HG03432 (cell line): ENCODE results near the gene GLIS1.

Experiments used
- ATAC-seq: cut with Tn5 transposase; IDR thresholded peaks from one replicate; pipeline ENCODE4 v1.9.1; 2021; ENCODE audit warnings: mild to moderate bottlenecking, moderate library complexity; ENCODE audit not compliant: unreplicated experiment

The GLIS1 gene

DNA sequence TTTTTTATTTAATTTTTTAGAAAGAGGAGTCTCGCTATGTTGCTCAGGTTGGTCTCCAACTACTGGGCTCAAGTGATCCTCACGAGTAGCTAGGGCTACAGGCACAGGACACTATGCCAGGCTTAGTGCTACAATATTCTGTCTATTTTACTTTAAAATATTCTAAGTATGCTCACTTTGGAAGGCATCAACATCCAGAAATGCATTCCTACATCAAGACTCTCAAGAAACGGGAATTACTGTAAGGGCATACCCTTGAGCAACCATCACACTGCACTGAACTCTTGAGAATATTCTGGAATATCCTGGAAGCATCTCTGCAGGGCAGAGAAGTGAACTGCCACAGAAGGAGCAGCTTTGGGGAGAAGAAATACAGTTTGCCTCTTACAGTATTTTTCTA, 280.3 kb downstream of the GLIS1 start:
- no peak for ATAC-seq
